ENCODE data around the gene B4GALNT1. TPM values are rescaled to one million over a fixed set of nuclear protein-coding genes. Genes with fewer than 3 reads are reported as not detected.
A peak's percentile ranks its signal among the peaks of the same experiment; 100 is the strongest.

Gene B4GALNT1
- total RNA-seq, 1 donor from 2014 or later: 83.9 TPM

DNA sequence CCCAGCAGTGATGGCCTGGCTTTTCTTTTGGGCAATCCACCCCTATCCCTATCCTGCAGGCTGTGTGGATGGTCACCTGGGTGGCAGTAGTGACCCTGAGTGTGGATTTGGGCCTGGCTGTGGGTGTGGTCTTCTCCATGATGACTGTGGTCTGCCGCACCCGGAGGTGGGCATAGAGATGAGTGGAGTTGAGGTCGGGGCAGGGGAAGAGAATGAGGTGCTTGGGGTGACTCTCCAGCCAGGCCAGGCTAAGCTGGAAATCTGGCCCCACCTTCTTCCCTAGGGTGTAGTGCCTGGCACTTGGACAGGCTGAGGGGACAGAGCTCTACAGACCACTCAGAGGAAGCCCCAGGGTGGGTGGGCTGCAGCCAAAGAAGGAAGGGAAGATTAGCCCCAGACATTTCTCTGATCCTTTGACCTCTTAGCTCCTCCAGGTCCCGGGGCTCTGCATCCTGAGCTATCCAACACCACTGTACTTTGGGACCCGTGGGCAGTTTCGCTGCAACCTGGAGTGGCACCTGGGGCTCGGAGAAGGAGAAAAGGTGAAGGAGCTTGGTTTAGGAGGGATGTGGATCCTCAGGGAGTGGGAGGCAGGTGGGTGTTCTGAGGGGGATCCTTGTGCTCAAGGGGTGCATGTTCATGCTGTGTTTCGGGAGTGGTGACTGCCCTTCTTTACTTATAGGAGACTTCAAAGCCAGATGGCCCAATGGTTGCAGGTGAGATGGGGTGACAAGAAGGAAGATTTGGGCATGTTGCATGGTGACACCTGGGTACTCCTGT lies 8.4 kb downstream of the B4GALNT1 start:
- peaks cover 55% of the 10 kb centered on the region for H3K27me3 Mint-ChIP-seq (ENCODE audit: unreplicated experiment)
- no peak overlapping the region for H3K27ac Mint-ChIP-seq (ENCODE audit: unreplicated experiment)
- no peak overlapping the region for H3K4me3 Mint-ChIP-seq (ENCODE audit: unreplicated experiment)
- TF ChIP-seq, protein P1, sequence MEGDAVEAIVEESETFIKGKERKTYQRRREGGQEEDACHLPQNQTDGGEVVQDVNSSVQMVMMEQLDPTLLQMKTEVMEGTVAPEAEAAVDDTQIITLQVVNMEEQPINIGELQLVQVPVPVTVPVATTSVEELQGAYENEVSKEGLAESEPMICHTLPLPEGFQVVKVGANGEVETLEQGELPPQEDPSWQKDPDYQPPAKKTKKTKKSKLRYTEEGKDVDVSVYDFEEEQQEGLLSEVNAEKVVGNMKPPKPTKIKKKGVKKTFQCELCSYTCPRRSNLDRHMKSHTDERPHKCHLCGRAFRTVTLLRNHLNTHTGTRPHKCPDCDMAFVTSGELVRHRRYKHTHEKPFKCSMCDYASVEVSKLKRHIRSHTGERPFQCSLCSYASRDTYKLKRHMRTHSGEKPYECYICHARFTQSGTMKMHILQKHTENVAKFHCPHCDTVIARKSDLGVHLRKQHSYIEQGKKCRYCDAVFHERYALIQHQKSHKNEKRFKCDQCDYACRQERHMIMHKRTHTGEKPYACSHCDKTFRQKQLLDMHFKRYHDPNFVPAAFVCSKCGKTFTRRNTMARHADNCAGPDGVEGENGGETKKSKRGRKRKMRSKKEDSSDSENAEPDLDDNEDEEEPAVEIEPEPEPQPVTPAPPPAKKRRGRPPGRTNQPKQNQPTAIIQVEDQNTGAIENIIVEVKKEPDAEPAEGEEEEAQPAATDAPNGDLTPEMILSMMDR (IDR thresholded peaks at IDR 0.05; ENCODE audit: partially characterized antibody, unreplicated experiment): no peak
- no peak for DNase-seq
- H3K9me3 Mint-ChIP-seq (ENCODE audit: unreplicated experiment): peaks cover 24% of the 10 kb centered on the region
- peaks cover 29% of the 10 kb centered on the region for H3K4me1 Mint-ChIP-seq (ENCODE audit: low read depth, unreplicated experiment)
- H3K36me3 Mint-ChIP-seq (ENCODE audit: unreplicated experiment): peaks cover 16% of the 10 kb centered on the region

DNA sequence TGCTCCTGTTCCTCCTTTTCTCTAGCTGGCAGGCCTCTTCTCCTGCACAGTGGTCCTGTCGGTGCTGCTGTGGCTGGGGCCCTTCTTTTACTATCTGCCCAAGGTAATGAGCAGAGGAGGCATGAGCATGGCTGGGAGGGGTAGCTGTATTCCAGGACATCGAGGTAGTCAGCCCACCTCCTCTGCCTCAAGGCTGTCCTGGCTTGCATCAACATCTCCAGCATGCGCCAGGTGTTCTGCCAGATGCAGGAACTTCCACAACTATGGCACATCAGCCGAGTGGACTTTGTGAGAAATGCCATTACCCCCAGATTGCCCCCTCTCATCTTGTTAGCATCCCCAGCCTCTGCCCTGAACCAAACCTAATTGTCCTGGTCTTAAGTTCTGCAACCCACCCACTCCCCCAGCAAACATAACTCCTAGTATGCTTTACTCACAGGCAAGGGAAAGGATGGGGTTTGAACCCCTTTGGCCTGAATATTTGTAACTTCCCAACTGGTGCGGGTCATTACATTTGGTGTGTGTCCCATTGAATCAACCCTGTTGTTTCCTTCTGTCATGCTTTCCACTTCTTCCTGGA lies 9.1 kb downstream of the B4GALNT1 start:
- Mint-ChIP-seq H3K9me3 (ENCODE audit: unreplicated experiment) (peaks cover 19% of the 10 kb centered on the region), H3K4me3 (ENCODE audit: unreplicated experiment) (no peak overlapping the region), H3K27ac (ENCODE audit: unreplicated experiment) (no peak overlapping the region), H3K27me3 (ENCODE audit: unreplicated experiment) (peaks cover 54% of the 10 kb centered on the region), H3K4me1 (ENCODE audit: low read depth, unreplicated experiment) (peaks cover 30% of the 10 kb centered on the region), H3K36me3 (ENCODE audit: unreplicated experiment) (peaks cover 12% of the 10 kb centered on the region)
- no peak for DNase-seq
- TF ChIP-seq, protein P1 (IDR thresholded peaks at IDR 0.05; ENCODE audit: partially characterized antibody, unreplicated experiment): no peak

DNA sequence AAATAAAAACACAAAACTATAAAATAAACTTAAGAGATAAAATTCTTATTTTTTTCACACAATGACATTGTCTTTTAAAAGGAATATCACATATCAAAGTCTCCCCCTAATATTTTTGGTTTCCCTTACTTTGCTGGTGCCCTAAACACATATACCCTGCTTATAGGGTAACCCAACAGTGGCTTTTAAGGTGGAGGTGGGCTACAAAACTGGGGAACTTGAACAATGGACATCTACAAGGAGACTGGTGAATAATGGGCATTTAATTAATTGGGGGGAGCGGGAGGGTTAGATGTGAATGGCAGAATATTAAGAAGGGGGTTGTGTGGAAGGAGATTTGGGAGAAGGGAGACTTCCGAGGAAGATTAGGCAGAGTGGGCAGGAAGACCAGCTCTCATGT lies 9.6 kb downstream of the B4GALNT1 start:
- TF ChIP-seq, protein P1 (IDR thresholded peaks at IDR 0.05; ENCODE audit: partially characterized antibody, unreplicated experiment): no peak
- H3K27me3 Mint-ChIP-seq (ENCODE audit: unreplicated experiment): peaks cover 58% of the 10 kb centered on the region
- peaks cover 12% of the 10 kb centered on the region for H3K36me3 Mint-ChIP-seq (ENCODE audit: unreplicated experiment)
- peaks cover 19% of the 10 kb centered on the region for H3K9me3 Mint-ChIP-seq (ENCODE audit: unreplicated experiment)
- no peak for DNase-seq
- no peak overlapping the region for H3K27ac Mint-ChIP-seq (ENCODE audit: unreplicated experiment)
- H3K4me3 Mint-ChIP-seq (ENCODE audit: unreplicated experiment): no peak overlapping the region
- H3K4me1 Mint-ChIP-seq (ENCODE audit: low read depth, unreplicated experiment): peaks cover 31% of the 10 kb centered on the region

DNA sequence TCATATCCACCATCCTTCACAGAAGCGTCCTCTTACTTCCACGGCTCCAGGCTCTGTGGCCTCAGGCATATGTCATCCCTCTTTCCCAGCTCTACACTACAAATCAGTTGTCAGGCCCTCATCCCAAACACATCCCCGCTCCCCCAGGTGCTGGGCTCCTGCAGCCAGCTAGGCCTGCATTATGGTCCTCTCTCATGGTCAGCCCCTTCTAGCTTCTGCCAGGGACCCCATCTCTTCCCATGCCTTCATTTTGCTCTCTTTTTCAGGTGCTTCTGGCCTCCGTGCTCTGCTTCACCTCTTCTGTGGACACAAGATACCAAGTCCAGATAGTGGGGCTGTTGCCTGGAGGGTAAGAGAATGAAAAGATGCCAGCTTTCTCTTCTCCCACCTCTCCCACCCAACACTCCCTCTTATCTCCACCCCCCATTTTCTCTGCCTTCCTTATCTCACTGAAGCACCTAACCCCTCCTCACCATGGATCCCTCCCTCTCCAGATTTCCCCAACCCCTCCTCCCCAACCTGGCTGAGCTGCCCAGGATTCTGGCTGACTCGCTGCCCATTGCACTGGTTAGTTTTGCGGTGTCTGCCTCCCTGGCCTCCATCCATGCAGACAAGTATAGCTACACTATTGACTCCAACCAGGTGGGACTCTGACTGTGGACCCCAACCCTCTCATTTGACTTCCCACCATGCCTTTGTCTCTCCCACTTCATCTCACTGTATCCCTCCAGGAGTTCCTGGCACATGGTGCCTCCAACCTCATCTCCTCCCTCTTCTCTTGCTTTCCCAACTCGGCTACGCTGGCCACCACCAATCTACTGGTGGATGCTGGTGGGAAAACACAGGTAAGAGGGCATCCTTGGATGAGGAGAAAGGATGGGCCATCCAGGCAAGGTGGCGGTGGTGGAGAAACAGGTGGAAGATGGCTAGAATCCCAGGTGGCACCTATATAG lies 10.4 kb downstream of the B4GALNT1 start:
- no peak for DNase-seq
- H3K36me3 Mint-ChIP-seq (ENCODE audit: unreplicated experiment): peaks cover 15% of the 10 kb centered on the region
- peak overlapping the region; percentile 84 for H3K4me3 Mint-ChIP-seq (ENCODE audit: unreplicated experiment)
- peaks cover 53% of the 10 kb centered on the region for H3K27me3 Mint-ChIP-seq (ENCODE audit: unreplicated experiment)
- H3K4me1 Mint-ChIP-seq (ENCODE audit: low read depth, unreplicated experiment): peaks cover 30% of the 10 kb centered on the region
- TF ChIP-seq, protein P1 (IDR thresholded peaks at IDR 0.05; ENCODE audit: partially characterized antibody, unreplicated experiment): no peak
- peaks cover 19% of the 10 kb centered on the region for H3K9me3 Mint-ChIP-seq (ENCODE audit: unreplicated experiment)
- H3K27ac Mint-ChIP-seq (ENCODE audit: unreplicated experiment): peak overlapping the region; percentile 44

All from glutamatergic neuron (in vitro differentiated cells).